ENCODE results near the gene TBATA.

DNA sequence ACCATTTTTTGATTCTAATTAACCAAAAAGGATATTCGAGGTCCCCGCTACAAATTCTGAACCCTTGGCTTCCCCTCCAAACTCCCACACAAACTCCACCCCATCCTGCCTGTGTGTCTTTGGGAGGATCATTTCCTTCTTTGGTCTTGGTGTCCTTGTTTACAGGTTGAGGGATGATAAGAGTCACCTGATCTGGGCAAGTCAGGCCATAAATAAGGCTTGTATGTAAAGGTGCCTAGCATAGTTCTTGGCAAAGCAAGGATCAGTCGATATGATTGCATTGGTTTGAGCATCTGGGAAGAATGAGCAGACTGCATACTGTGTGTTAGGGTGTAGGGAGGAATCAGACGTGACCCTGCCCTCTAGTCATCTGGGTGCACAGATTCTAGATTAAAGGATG, 28.9 kb upstream of the TBATA start:
- TF ChIP-seq, protein P1, sequence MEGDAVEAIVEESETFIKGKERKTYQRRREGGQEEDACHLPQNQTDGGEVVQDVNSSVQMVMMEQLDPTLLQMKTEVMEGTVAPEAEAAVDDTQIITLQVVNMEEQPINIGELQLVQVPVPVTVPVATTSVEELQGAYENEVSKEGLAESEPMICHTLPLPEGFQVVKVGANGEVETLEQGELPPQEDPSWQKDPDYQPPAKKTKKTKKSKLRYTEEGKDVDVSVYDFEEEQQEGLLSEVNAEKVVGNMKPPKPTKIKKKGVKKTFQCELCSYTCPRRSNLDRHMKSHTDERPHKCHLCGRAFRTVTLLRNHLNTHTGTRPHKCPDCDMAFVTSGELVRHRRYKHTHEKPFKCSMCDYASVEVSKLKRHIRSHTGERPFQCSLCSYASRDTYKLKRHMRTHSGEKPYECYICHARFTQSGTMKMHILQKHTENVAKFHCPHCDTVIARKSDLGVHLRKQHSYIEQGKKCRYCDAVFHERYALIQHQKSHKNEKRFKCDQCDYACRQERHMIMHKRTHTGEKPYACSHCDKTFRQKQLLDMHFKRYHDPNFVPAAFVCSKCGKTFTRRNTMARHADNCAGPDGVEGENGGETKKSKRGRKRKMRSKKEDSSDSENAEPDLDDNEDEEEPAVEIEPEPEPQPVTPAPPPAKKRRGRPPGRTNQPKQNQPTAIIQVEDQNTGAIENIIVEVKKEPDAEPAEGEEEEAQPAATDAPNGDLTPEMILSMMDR (optimal IDR thresholded peaks at IDR 0.05 in 1 of 3, IDR thresholded peaks at IDR 0.05 in 1 of 3, conservative IDR thresholded peaks at IDR 0.05 in 1 of 3; ENCODE audit: extremely low read depth in 1 of 3, insufficient read depth in 2 of 3, low read length in 3 of 3): no peak
- TF ChIP-seq EZH2 (IDR thresholded peaks at IDR 0.05; ENCODE audit: low read length): no peak
